IMR-90 (cell line): ENCODE data around the gene FOLR2. TPM values are rescaled to one million over a fixed set of nuclear protein-coding genes. Genes with fewer than 3 reads are reported as not detected.

ENCODE experiments used
- ATAC-seq: fragments of 200-7000 bp; cut with Tn5 transposase; 2 replicates; pipeline ENCODE4 v1.9.1; 2020; ENCODE audit warnings: low read depth, mild to moderate bottlenecking, moderate library complexity
- BruUV-seq: library from RNA; stranded (reverse); fragments of 400-500 nt; replicated peaks from 2 replicates; lab custom pipeline; 2021; lab: Mats Ljungman, UMichigan
- CTCF ChIA-PET: fragments of 300-600 bp; formaldehyde crosslinking; extraction: SDS; loops from one replicate; lab custom pipeline; 2021; ENCODE audit warnings: antibody characterized with exemption; lab: Yijun Ruan, JAX
- POLR2A ChIA-PET: fragments of 300-600 bp; sonication (Branson Sonifier 250); formaldehyde crosslinking; loops from one replicate; lab custom pipeline; 2022; ENCODE audit warnings: antibody characterized with exemption; ENCODE audit not compliant: unreplicated experiment; lab: Charles Lee
- DNase-seq: peaks from one replicate; pipeline ENCODE4 v3.0.0; 2013
- H2AFZ ChIP-seq: replicated peaks from 2 replicates; pipeline ENCODE3; 2013; ENCODE audit warnings: low read length, mild to moderate bottlenecking; ENCODE audit not compliant: poor library complexity
- H2AK5ac ChIP-seq: 2 replicates; pipeline ENCODE4 v1.6.1; 2013; ENCODE audit warnings: low read depth, low read length, inconsistent platforms
- H2AK9ac ChIP-seq: replicated peaks from 2 replicates; pipeline ENCODE3; 2013; ENCODE audit warnings: mild to moderate bottlenecking, low read depth, low read length, moderate library complexity; ENCODE audit not compliant: poor library complexity
- H2BK120ac ChIP-seq: 2 replicates; pipeline ENCODE4 v1.6.1; 2013; ENCODE audit warnings: low read depth, low read length, inconsistent platforms
- H2BK15ac ChIP-seq: 3 replicates; pipeline ENCODE4 v1.6.1; 2013; ENCODE audit warnings: low read depth, low read length, inconsistent platforms
- H2BK20ac ChIP-seq: 2 replicates; pipeline ENCODE4 v1.6.1; 2013; ENCODE audit warnings: low read depth, mild to moderate bottlenecking, inconsistent platforms, low read length, moderate library complexity
- H2BK5ac ChIP-seq: 2 replicates; pipeline ENCODE4 v1.6.1; 2013; ENCODE audit warnings: mild to moderate bottlenecking, low read depth, low read length, inconsistent platforms; ENCODE audit not compliant: poor library complexity, severe bottlenecking
- H3K14ac ChIP-seq: replicated peaks from 2 replicates; pipeline ENCODE4 v1.6.1; 2013; ENCODE audit warnings: low read depth, low read length, inconsistent platforms
- H3K18ac ChIP-seq: 2 replicates; pipeline ENCODE4 v1.6.1; 2013; ENCODE audit warnings: low read depth, low read length, control low read depth
- H3K23ac ChIP-seq: 2 replicates; pipeline ENCODE4 v1.6.1; 2013; ENCODE audit warnings: low read depth, low read length, inconsistent platforms
- H3K27ac ChIP-seq: 2 replicates; pipeline ENCODE4 v1.5.1; 2013; ENCODE audit warnings: mild to moderate bottlenecking, control low read depth, low read length; ENCODE audit not compliant: insufficient read depth
- H3K27me3 ChIP-seq: 2 replicates; pipeline ENCODE4 v1.6.1; 2013; ENCODE audit warnings: low read length; ENCODE audit not compliant: control insufficient read depth, insufficient read depth
- H3K36me3 ChIP-seq: 2 replicates; pipeline ENCODE4 v1.6.1; 2013; ENCODE audit warnings: low read length, mixed read lengths; ENCODE audit not compliant: control insufficient read depth, insufficient read depth
- H3K4ac ChIP-seq: 2 replicates; pipeline ENCODE4 v1.6.1; 2013; ENCODE audit warnings: low read depth, low read length, inconsistent platforms
- H3K4me1 ChIP-seq: 2 replicates; pipeline ENCODE4 v1.6.1; 2013; ENCODE audit warnings: low read length, mixed read lengths; ENCODE audit not compliant: control insufficient read depth, insufficient read depth
- H3K4me2 ChIP-seq: 2 replicates; pipeline ENCODE4 v1.6.1; 2013; ENCODE audit warnings: low read depth, mild to moderate bottlenecking, control low read depth, low read length, moderate library complexity
- H3K4me3 ChIP-seq: 2 replicates; pipeline ENCODE4 v1.5.1; 2013; ENCODE audit warnings: low read depth, mild to moderate bottlenecking, control low read depth, low read length, moderate library complexity; ENCODE audit not compliant: insufficient read depth
- H3K56ac ChIP-seq: 2 replicates; pipeline ENCODE4 v1.6.1; 2013; ENCODE audit warnings: low read length, inconsistent platforms; ENCODE audit not compliant: insufficient read depth; ENCODE audit errors: extremely low read depth
- H3K79me1 ChIP-seq, 2 experiments: 2 replicates each; pipeline ENCODE4 v1.6.1; 2013; ENCODE audit warnings: low read length in 2 of 2, inconsistent platforms in 1 of 2, low read depth in 1 of 2
- H3K9ac ChIP-seq: 2 replicates; pipeline ENCODE4 v1.6.1; 2013; ENCODE audit warnings: low read depth, low read length, control low read depth
- H3K9me1 ChIP-seq: 2 replicates; pipeline ENCODE4 v1.6.1; 2013; ENCODE audit warnings: low read length, inconsistent platforms; ENCODE audit not compliant: insufficient read depth
- H3K9me3 ChIP-seq: 2 replicates; pipeline ENCODE4 v1.6.1; 2013; ENCODE audit warnings: low read length; ENCODE audit not compliant: control insufficient read depth, insufficient read depth
- H4K20me1 ChIP-seq: 2 replicates; pipeline ENCODE4 v1.6.1; 2013; ENCODE audit warnings: low read length, inconsistent platforms; ENCODE audit not compliant: insufficient read depth
- H4K5ac ChIP-seq: 2 replicates; pipeline ENCODE4 v1.6.1; 2013; ENCODE audit warnings: mild to moderate bottlenecking, low read depth, low read length, control low read depth
- H4K8ac ChIP-seq, 2 experiments: 2 replicates each; pipeline ENCODE4 v1.6.1; 2013; ENCODE audit warnings: low read depth in 2 of 2, low read length in 2 of 2, control low read depth in 1 of 2, inconsistent platforms in 1 of 2
- H4K91ac ChIP-seq: 2 replicates; pipeline ENCODE4 v1.6.1; 2013; ENCODE audit warnings: low read depth, low read length, inconsistent platforms; ENCODE audit not compliant: insufficient read depth
- BHLHE40 ChIP-seq: fragments of 150-350 bp; IDR thresholded peaks from 2 replicates; pipeline ENCODE4 v1.6.1; 2016; ENCODE audit warnings: mild to moderate bottlenecking, low read depth, low read length
- CEBPB ChIP-seq: IDR thresholded peaks from 2 replicates; pipeline ENCODE4 v1.6.1; 2012; ENCODE audit warnings: low read depth, low read length, improper control_type of control experiment
- CTCF ChIP-seq: conservative IDR thresholded peaks from 2 replicates; pipeline ENCODE4 v1.5.1; 2012; ENCODE audit warnings: mild to moderate bottlenecking, low read depth, low read length, improper control_type of control experiment
- NFE2L2 ChIP-seq: fragments of 150-350 bp; IDR thresholded peaks from 2 replicates; pipeline ENCODE4 v1.6.1; 2016; ENCODE audit warnings: low read depth, mild to moderate bottlenecking, low read length
- POLR2A ChIP-seq: IDR thresholded peaks from 2 replicates; pipeline ENCODE4 v1.6.1; 2012; ENCODE audit warnings: mild to moderate bottlenecking, low read depth, low read length
- RFX5 ChIP-seq: IDR thresholded peaks from 2 replicates; pipeline ENCODE4 v1.8.0; 2012; ENCODE audit warnings: low read depth, mild to moderate bottlenecking, low read length, moderate library complexity
- SMC3 ChIP-seq: fragments of 150-350 bp; IDR thresholded peaks from 2 replicates; pipeline ENCODE4 v1.6.1; 2016; ENCODE audit warnings: low read depth, mild to moderate bottlenecking, antibody characterized with exemption, low read length, moderate library complexity
- WGBS, 2 experiments: methylation state at CpG; one replicate each; pipeline versions ENCODE4 v1.1.5 to v1.1.7; 2013; ENCODE audit warnings: missing lambda C conversion rate in 2 of 2; ENCODE audit not compliant: insufficient read length in 1 of 2; ENCODE audit errors: extremely low coverage in 2 of 2; 5-methylcytosine and 5-hydroxymethylcytosine counted together
- dilution Hi-C: fragments of 300-500 bp; cut with HindIII; formaldehyde crosslinking; loops from one replicate; pipeline ENCODE4 v1.14.3; 2018; ENCODE audit warnings: low sequenced_read_pairs; ENCODE audit not compliant: unreplicated experiment
- in situ Hi-C: fragments of 300-500 bp; cut with MboI; formaldehyde crosslinking; loops from 3 replicates; pipeline ENCODE4 v1.14.3; 2019; ENCODE audit warnings: low sequenced_read_pairs, inconsistent platforms, mixed read lengths
- intact Hi-C: fragments of 100-400 bp; cut with micrococcal nuclease; formaldehyde crosslinking; loops from 2 replicates; pipeline ENCODE4 v1.10.0; 2022
- polyA plus RNA-seq, 3 experiments: library from polyadenylated mRNA; depleted of rRNA; stranded (reverse); fragments of >200 nt; gene quantifications; 2 replicates each; pipeline ENCODE4 v1.2.3, GENCODE V29; 2012; ENCODE audit warnings: low replicate concordance in 1 of 3
- total RNA-seq: library from RNA; depleted of rRNA; stranded (reverse); fragments of >200 nt; gene quantifications from 2 replicates; pipeline ENCODE4 v1.2.3, GENCODE V29; 2012

FOLR2 gene
- total and polyA plus RNA-seq, 2 of the 4 experiments (the other 2 are of a cell fraction) = not detected

- CTCF ChIA-PET = no interaction called here
- Histone ChIP-seq H3K9me3 (no peaks in the 10 kb centered on the region), H3K56ac (no peak overlapping the region), H3K18ac (no peak overlapping the region), H3K23ac (no peak overlapping the region), H4K20me1 (0 out of 2 replicates have a peak, but pooled peaks cover 2% of the 10 kb centered on the region), H2BK15ac (no peak overlapping the region), H3K14ac (no peak overlapping the region), H3K27me3 (peaks cover 68% of the 10 kb centered on the region), H3K79me1 (no peaks in the 10 kb centered on the region), H3K36me3 (no peaks in the 10 kb centered on the region), H3K9me1 (no peaks in the 10 kb centered on the region), H2BK5ac (no peak overlapping the region), H2BK20ac (no peak overlapping the region), H3K4me1 (no peaks in the 10 kb centered on the region), H3K4me3 (no peak overlapping the region), H4K91ac (no peak overlapping the region), H2AK5ac (no peak overlapping the region), H2AFZ (no peak overlapping the region), H2AK9ac (no peak overlapping the region), H4K8ac (no peak overlapping the region), H3K9ac (no peak overlapping the region), H3K4ac (no peak overlapping the region), H3K4me2 (no peak overlapping the region), H2BK120ac (no peak overlapping the region), H4K5ac (no peak overlapping the region), H3K27ac (no peak overlapping the region)
- ATAC-seq (no peak), DNase-seq (no peak)
- TF ChIP-seq POLR2A = no peak
- no peak for TF ChIP-seq NFE2L2
- TF ChIP-seq BHLHE40 = no peak
- TF ChIP-seq CEBPB = no peak
- no peak for TF ChIP-seq CTCF
- no peak for TF ChIP-seq SMC3
- TF ChIP-seq RFX5 = no peak
- no TSS peak for BruUV-seq
- no CpG with 5 or more reads among the region's 3 CpGs for WGBS, 2 experiments
- intact Hi-C loops = no loop called here
- POLR2A ChIA-PET = no interaction called here
- dilution Hi-C loops = no loop called here
- in situ Hi-C loops = no loop called here
Measured at GRCh38 chr11:72253392-72253791, 36.8 kb downstream of the FOLR2 start.
